NCI-H1436 (cell line): ENCODE measurements around the gene ZCCHC14.

ENCODE experiments used
- DNase-seq: peaks from one replicate; lab custom pipeline; 2025; lab: John Stamatoyannopoulos, UW

ZCCHC14 gene

GRCh38 chr16:87457709-87458423 lies 35.0 kb downstream of the ZCCHC14 start:
- no peak for DNase-seq

- no peak for DNase-seq
These were observed 35.7 kb downstream of the ZCCHC14 start for GRCh38 chr16:87457061-87457611.

- DNase-seq = no peak
These were observed 38.4 kb downstream of the ZCCHC14 start for GRCh38 chr16:87454391-87454790.

GRCh38 chr16:87453326-87453725 lies 39.5 kb downstream of the ZCCHC14 start:
- no peak for DNase-seq

- no peak for DNase-seq
These were observed 41.1 kb downstream of the ZCCHC14 start for GRCh38 chr16:87451563-87452210.

- no peak for DNase-seq
These were observed 44.0 kb downstream of the ZCCHC14 start for GRCh38 chr16:87448866-87449265.

GRCh38 chr16:87447323-87447722 lies 45.5 kb downstream of the ZCCHC14 start:
- DNase-seq = no peak

GRCh38 chr16:87446479-87446878 lies 46.3 kb downstream of the ZCCHC14 start:
- DNase-seq = no peak

GRCh38 chr16:87445486-87445885 lies 47.3 kb downstream of the ZCCHC14 start:
- no peak for DNase-seq

GRCh38 chr16:87443964-87444363 lies 48.9 kb downstream of the ZCCHC14 start:
- DNase-seq = no peak

- DNase-seq = no peak
These were observed 49.8 kb downstream of the ZCCHC14 start for GRCh38 chr16:87443016-87443415.

GRCh38 chr16:87442581-87442966 lies 50.2 kb downstream of the ZCCHC14 start:
- DNase-seq = no peak

- DNase-seq = no peak
These were observed 50.8 kb downstream of the ZCCHC14 start for GRCh38 chr16:87441886-87442580.

- DNase-seq = no peak
These were observed 52.9 kb downstream of the ZCCHC14 start for GRCh38 chr16:87439926-87440325.

- no peak for DNase-seq
These were observed 54.2 kb downstream of the ZCCHC14 start for GRCh38 chr16:87438611-87438985.

GRCh38 chr16:87437911-87438610 lies 54.8 kb downstream of the ZCCHC14 start:
- no peak for DNase-seq

GRCh38 chr16:87437327-87437726 lies 55.5 kb downstream of the ZCCHC14 start:
- DNase-seq = no peak

GRCh38 chr16:87436225-87437172 lies 56.3 kb downstream of the ZCCHC14 start:
- DNase-seq = no peak

GRCh38 chr16:87435372-87436224 lies 57.2 kb downstream of the ZCCHC14 start:
- DNase-seq = no peak

GRCh38 chr16:87434146-87434667 lies 58.6 kb downstream of the ZCCHC14 start:
- DNase-seq = no peak
